T-cell (primary cell): ENCODE results near the gene EPSTI1. TPM values are rescaled to one million over a fixed set of nuclear protein-coding genes. Genes with fewer than 3 reads are reported as not detected.

Experiments used
- ATAC-seq, 4 experiments: fragments of 200-7000 bp in 3 of 4; fragments of 150-1000 bp in 1 of 4; cut with Tn5 transposase; replicated peaks in 1 of 4; 1 replicate in 3 of 4; 2 replicates in 1 of 4; pipeline ENCODE4 v1.10.0; 2021; ENCODE audit warnings: moderate library complexity in 3 of 4, mild to moderate bottlenecking in 2 of 4, moderate number of reproducible peaks in 1 of 4
- CTCF ChIA-PET, 2 donors: fragments of 300-600 bp; sonication (Branson Sonifier 250); formaldehyde crosslinking; loops; one replicate each; lab custom pipeline; 2022; ENCODE audit warnings: antibody characterized with exemption in 2 of 2; lab: Charles Lee
- POLR2A ChIA-PET, 2 donors: fragments of 300-600 bp; sonication (Branson Sonifier 250); formaldehyde crosslinking; loops; one replicate each; lab custom pipeline; 2022; ENCODE audit warnings: antibody characterized with exemption in 2 of 2; lab: Charles Lee
- DNase-seq, 35 experiments: peaks; one replicate each; pipeline versions ENCODE4 v3.0.0 to v3.0.0-alpha.2; 2013 to 2023
- H3K27ac ChIP-seq: one replicate; pipeline ENCODE4 v1.5.1; 2013; ENCODE audit warnings: low read length
- H3K27me3 ChIP-seq, 2 experiments: replicated peaks in 1 of 2; 1 replicate in 1 of 2; 2 replicates in 1 of 2; pipeline versions ENCODE4 v1.6.1 to v1.7.0; 2013; ENCODE audit warnings: low read length in 1 of 2, mixed read lengths in 1 of 2; ENCODE audit not compliant: control insufficient read depth in 2 of 2, insufficient read depth in 2 of 2; ENCODE audit errors: extremely low read depth in 1 of 2
- H3K36me3 ChIP-seq, 2 donors: 1 replicate in 1 of 2; 2 replicates in 1 of 2; pipeline versions ENCODE4 v1.6.1 to v1.7.0; 2013; ENCODE audit warnings: low read length in 1 of 2; ENCODE audit not compliant: control insufficient read depth in 2 of 2, insufficient read depth in 1 of 2; ENCODE audit errors: extremely low read depth in 1 of 2
- H3K4me1 ChIP-seq, 2 experiments: 1 replicate in 1 of 2; 2 replicates in 1 of 2; pipeline versions ENCODE4 v1.6.1 to v1.7.0; 2013; ENCODE audit warnings: low read length in 2 of 2, mixed read lengths in 1 of 2; ENCODE audit not compliant: insufficient read depth in 2 of 2, control insufficient read depth in 1 of 2; ENCODE audit errors: extremely low read depth in 1 of 2
- H3K4me3 ChIP-seq, 2 donors: 1 replicate in 1 of 2; 2 replicates in 1 of 2; pipeline versions ENCODE4 v1.5.1 to v1.7.0; 2013; ENCODE audit warnings: mild to moderate bottlenecking in 2 of 2, low read length in 1 of 2, moderate library complexity in 1 of 2; ENCODE audit not compliant: control insufficient read depth in 1 of 2; ENCODE audit errors: extremely low read depth in 1 of 2
- H3K9me3 ChIP-seq: 2 replicates; pipeline ENCODE4 v1.7.0; 2013
- H3K27ac Mint-ChIP-seq, 2 donors: one replicate each; pipeline ENCODE4 v1.8.0; 2020 to 2021; ENCODE audit warnings: mild to moderate bottlenecking in 2 of 2, mixed read lengths in 2 of 2
- H3K27me3 Mint-ChIP-seq, 2 donors: one replicate each; pipeline ENCODE4 v1.8.0; 2021 to 2022; ENCODE audit warnings: mixed read lengths in 2 of 2
- H3K36me3 Mint-ChIP-seq: one replicate; pipeline ENCODE4 v1.8.0; 2021; ENCODE audit warnings: mixed read lengths
- H3K4me1 Mint-ChIP-seq, 3 donors: one replicate each; pipeline ENCODE4 v1.8.0; 2020 to 2022; ENCODE audit warnings: mixed read lengths in 3 of 3, mild to moderate bottlenecking in 1 of 3
- H3K4me3 Mint-ChIP-seq, 3 donors: one replicate each; pipeline ENCODE4 v1.8.0; 2020 to 2022; ENCODE audit warnings: mild to moderate bottlenecking in 3 of 3, mixed read lengths in 3 of 3, moderate library complexity in 3 of 3
- H3K9me3 Mint-ChIP-seq, 3 donors: one replicate each; pipeline ENCODE4 v1.8.0; 2020 to 2022; ENCODE audit warnings: mixed read lengths in 3 of 3
- WGBS: methylation state at CpG from one replicate; pipeline ENCODE4 v1.1.5; 2013; ENCODE audit warnings: missing lambda C conversion rate; ENCODE audit not compliant: insufficient coverage; 5-methylcytosine and 5-hydroxymethylcytosine counted together
- total RNA-seq, 35 experiments: library from RNA in 6 of 35; stranded (reverse) in 6 of 35; fragments of 120-200 nt in 1 of 35; gene quantifications; one replicate each; pipeline versions ENCODE4 v1.2.1 to v1.2.4 and lab custom pipeline; 2013 to 2026

The EPSTI1 gene
- total RNA-seq, 5 donors from 2014 or later (not counting 1 experiment from before 2014, with no cell fraction given): 15.3 to 29.9 (median 28.5) TPM

- H3K9me3 ChIP-seq: no peaks in the 10 kb centered on the region
- no peak for ATAC-seq
- H3K27me3 Mint-ChIP-seq: no peaks in the 10 kb centered on the region
- CTCF ChIA-PET: no interaction called here
- H3K4me3 ChIP-seq: no peak overlapping the region
- no peak overlapping the region for H3K27ac ChIP-seq
- no peaks in the 10 kb centered on the region for H3K4me1 ChIP-seq
- POLR2A ChIA-PET: no interaction called here
- H3K4me3 Mint-ChIP-seq: no peak overlapping the region
- peaks cover 0 to 13% (median 10%) of the 10 kb centered on the region in 3 donors for H3K9me3 Mint-ChIP-seq
- WGBS: no CpG with 5 or more reads among the region's 4 CpGs
- peaks cover 14% of the 10 kb centered on the region for H3K36me3 Mint-ChIP-seq
- H3K36me3 ChIP-seq: no peaks in the 10 kb centered on the region
- DNase-seq: no peak
- H3K27me3 ChIP-seq: no peaks in the 10 kb centered on the region
- no peak overlapping the region for H3K27ac Mint-ChIP-seq
- peaks cover 10 to 17% (median 11%) of the 10 kb centered on the region in 3 donors for H3K4me1 Mint-ChIP-seq
Observed at GRCh38 chr13:43000676-43001075, 8.6 kb upstream of the EPSTI1 start.

- DNase-seq (no peak), ATAC-seq (no peak)
- H3K27me3 Mint-ChIP-seq: no peaks in the 10 kb centered on the region
- Histone ChIP-seq H3K27me3 (no peaks in the 10 kb centered on the region), H3K9me3 (no peaks in the 10 kb centered on the region), H3K36me3 (no peaks in the 10 kb centered on the region), H3K4me3 (no peak overlapping the region), H3K4me1 (no peaks in the 10 kb centered on the region), H3K27ac (no peak overlapping the region)
- CTCF ChIA-PET: no interaction called here
- H3K27ac Mint-ChIP-seq: no peak overlapping the region
- H3K4me3 Mint-ChIP-seq: no peak overlapping the region
- peaks cover 14% of the 10 kb centered on the region for H3K36me3 Mint-ChIP-seq
- peaks cover 10 to 20% (median 11%) of the 10 kb centered on the region in 3 donors for H3K4me1 Mint-ChIP-seq
- H3K9me3 Mint-ChIP-seq: peaks cover 0 to 13% (median 10%) of the 10 kb centered on the region in 3 donors
- WGBS: 85% methylated on average over 1 of the region's 2 CpGs
- POLR2A ChIA-PET: no interaction called here
Observed at GRCh38 chr13:42999491-42999890, 7.5 kb upstream of the EPSTI1 start.

GRCh38 chr13:42997381-42997780 is 5.3 kb upstream of the EPSTI1 start:
- Histone ChIP-seq H3K9me3 (no peaks in the 10 kb centered on the region), H3K27ac (no peak overlapping the region), H3K36me3 (no peaks in the 10 kb centered on the region), H3K27me3 (no peaks in the 10 kb centered on the region), H3K4me3 (no peak overlapping the region), H3K4me1 (peaks cover 5 to 6% of the 10 kb centered on the region in 2 experiments)
- Mint-ChIP-seq H3K36me3 (peaks cover 7% of the 10 kb centered on the region), H3K4me3 (no peak overlapping the region), H3K27ac (no peak overlapping the region), H3K27me3 (no peaks in the 10 kb centered on the region), H3K4me1 (peaks cover 24 to 39% (median 29%) of the 10 kb centered on the region in 3 donors), H3K9me3 (peaks cover 0 to 8% (median 6%) of the 10 kb centered on the region in 3 donors)
- ChIA-PET CTCF (interaction anchor here in 1 of 2 donors (0.6 kb wide), 1 partner anchor 34 kb away, joined by 3 read pairs; no protein-coding TSS in a partner anchor), POLR2A (interaction anchor here in 1 of 2 donors (0.6 kb wide), 1 partner anchor 10 kb away, joined by 3 read pairs; no protein-coding TSS in a partner anchor)
- ATAC-seq (no peak), DNase-seq (no peak)
- no CpG with 5 or more reads among the region's 2 CpGs for WGBS

- H3K9me3 Mint-ChIP-seq: peaks cover 0 to under 1% (median under 1%) of the 10 kb centered on the region in 3 donors
- H3K9me3 ChIP-seq: no peaks in the 10 kb centered on the region
- H3K4me1 Mint-ChIP-seq: peaks cover 21 to 43% (median 30%) of the 10 kb centered on the region in 3 donors
- no CpG with 5 or more reads among the region's 3 CpGs for WGBS
- peak overlapping the region; percentile 48 for H3K27ac Mint-ChIP-seq
- no peak for ATAC-seq
- H3K4me3 Mint-ChIP-seq: no peak overlapping the region
- H3K4me3 ChIP-seq: no peak overlapping the region
- POLR2A ChIA-PET: no interaction called here
- H3K27me3 ChIP-seq: no peaks in the 10 kb centered on the region
- H3K27me3 Mint-ChIP-seq: no peaks in the 10 kb centered on the region
- H3K27ac ChIP-seq: no peak overlapping the region
- no peaks in the 10 kb centered on the region for H3K36me3 ChIP-seq
- CTCF ChIA-PET: interaction anchor here in 1 of 2 donors (0.8 kb wide), 1 partner anchor 13 kb away, joined by 3 read pairs; no protein-coding TSS in a partner anchor
- no peak for DNase-seq
- H3K4me1 ChIP-seq: peaks cover 5 to 9% of the 10 kb centered on the region in 2 experiments
- no peaks in the 10 kb centered on the region for H3K36me3 Mint-ChIP-seq
Observed at GRCh38 chr13:42996584-42996983, 4.5 kb upstream of the EPSTI1 start.

- Mint-ChIP-seq H3K9me3 (no peaks in the 10 kb centered on the region), H3K4me3 (no peak overlapping the region), H3K4me1 (peaks cover 36 to 59% (median 43%) of the 10 kb centered on the region in 3 donors), H3K27ac (peak overlapping the region; percentile 31 to 62), H3K27me3 (no peaks in the 10 kb centered on the region), H3K36me3 (no peaks in the 10 kb centered on the region)
- H3K4me3 ChIP-seq: no peak overlapping the region
- DNase-seq (no peak), ATAC-seq (no peak)
- no peaks in the 10 kb centered on the region for H3K9me3 ChIP-seq
- no peak overlapping the region for H3K27ac ChIP-seq
- H3K27me3 ChIP-seq: no peaks in the 10 kb centered on the region
- H3K4me1 ChIP-seq: peaks cover 17 to 19% of the 10 kb centered on the region in 2 experiments
- ChIA-PET POLR2A (interaction anchor here in 1 of 2 donors (0.6 kb wide), 1 partner anchor 53 kb away, joined by 3 read pairs; no protein-coding TSS in a partner anchor), CTCF (no interaction called here)
- no peaks in the 10 kb centered on the region for H3K36me3 ChIP-seq
- WGBS: no CpG with 5 or more reads among the region's 1 CpG
Observed at GRCh38 chr13:42994878-42995277, 2.8 kb upstream of the EPSTI1 start.

GRCh38 chr13:42992764-42993122 is 702 bp upstream of the EPSTI1 start:
- DNase-seq: peak in 5 of 35 experiments; percentile 5 to 39 (median 17)
- peaks cover 38 to 69% (median 54%) of the 10 kb centered on the region in 3 donors for H3K4me1 Mint-ChIP-seq
- peak overlapping the region; percentile 84 to 89 for H3K4me3 ChIP-seq
- peak overlapping the region; percentile 92 to 96 (median 92) for H3K4me3 Mint-ChIP-seq
- peak overlapping the region; percentile 100 for H3K27ac Mint-ChIP-seq
- no peaks in the 10 kb centered on the region for H3K27me3 Mint-ChIP-seq
- no peaks in the 10 kb centered on the region for H3K36me3 ChIP-seq
- CTCF ChIA-PET: interaction anchor here (0.6 to 4.4 kb wide), 8 partner anchors 15 to 206 kb away, joined by 3 to 37 read pairs (median 5); partner anchors contain the start of gene DNAJC15 (in 1 of the 2)
- no peaks in the 10 kb centered on the region for H3K27me3 ChIP-seq
- POLR2A ChIA-PET: interaction anchor here (0.6 to 2.1 kb wide), 9 partner anchors 27 to 1982 kb away, joined by 3 to 12 read pairs (median 4); partner anchors contain the start of gene DNAJC15 (in 1 of the 2)
- H3K4me1 ChIP-seq: peaks cover 23 to 27% of the 10 kb centered on the region in 2 experiments
- no peaks in the 10 kb centered on the region for H3K9me3 ChIP-seq
- WGBS: 0% methylated on average over 2 of the region's 4 CpGs
- H3K36me3 Mint-ChIP-seq: no peaks in the 10 kb centered on the region
- ATAC-seq: peak in 1 of 4 experiments; percentile 14
- H3K27ac ChIP-seq: peak overlapping the region; percentile 100
- H3K9me3 Mint-ChIP-seq: no peaks in the 10 kb centered on the region
